CD4-positive, CD25-positive, alpha-beta regulatory T cell (primary cell): ENCODE data around the gene GOT1. TPM values are rescaled to one million over a fixed set of nuclear protein-coding genes. Genes with fewer than 3 reads are reported as not detected.

ENCODE experiments used
- ATAC-seq, 2 donors: fragments of 150-1000 bp; cut with Tn5 transposase; one replicate each; pipeline ENCODE4 v1.10.0; 2021; ENCODE audit warnings: low read depth in 2 of 2, moderate number of reproducible peaks in 2 of 2, moderate library complexity in 1 of 2
- DNase-seq, 3 donors: peaks; one replicate each; pipeline versions ENCODE4 v3.0.0 to v3.0.0-alpha.2; 2012 to 2022; ENCODE audit warnings: mixed read lengths in 1 of 3
- H3K27ac ChIP-seq: one replicate; pipeline ENCODE4 v1.7.0; 2013; ENCODE audit warnings: mild to moderate bottlenecking, low read length; ENCODE audit not compliant: insufficient read depth, poor library complexity, severe bottlenecking
- H3K27me3 ChIP-seq: one replicate; pipeline ENCODE4 v1.7.0; 2013; ENCODE audit warnings: low read length; ENCODE audit not compliant: control insufficient read depth, insufficient read depth
- H3K36me3 ChIP-seq: one replicate; pipeline ENCODE4 v1.7.0; 2013; ENCODE audit warnings: mild to moderate bottlenecking, low read length, moderate library complexity; ENCODE audit not compliant: control insufficient read depth, insufficient read depth
- H3K4me1 ChIP-seq: 2 replicates; pipeline ENCODE4 v1.7.0; 2013; ENCODE audit warnings: mild to moderate bottlenecking, low read length; ENCODE audit not compliant: insufficient read depth, control insufficient read depth, poor library complexity, severe bottlenecking
- H3K4me3 ChIP-seq: one replicate; pipeline ENCODE4 v1.7.0; 2013; ENCODE audit warnings: low read depth, mild to moderate bottlenecking, low read length, moderate library complexity
- H3K9me3 ChIP-seq, 2 experiments: 1 replicate in 1 of 2; 2 replicates in 1 of 2; pipeline ENCODE4 v1.7.0; 2013; ENCODE audit warnings: low read length in 2 of 2, mild to moderate bottlenecking in 1 of 2, moderate library complexity in 1 of 2; ENCODE audit not compliant: control insufficient read depth in 2 of 2
- H3K27ac Mint-ChIP-seq, 3 donors: one replicate each; pipeline ENCODE4 v1.8.0; 2020 to 2022; ENCODE audit warnings: mild to moderate bottlenecking in 3 of 3, mixed read lengths in 3 of 3, moderate library complexity in 2 of 3
- H3K27me3 Mint-ChIP-seq: one replicate; pipeline ENCODE4 v1.8.0; 2022; ENCODE audit warnings: mild to moderate bottlenecking, mixed read lengths
- H3K36me3 Mint-ChIP-seq: one replicate; pipeline ENCODE4 v1.8.0; 2020; ENCODE audit warnings: mixed read lengths
- H3K4me1 Mint-ChIP-seq, 4 donors: one replicate each; pipeline ENCODE4 v1.8.0; 2020 to 2022; ENCODE audit warnings: mixed read lengths in 4 of 4, mild to moderate bottlenecking in 1 of 4
- H3K4me3 Mint-ChIP-seq, 4 donors: one replicate each; pipeline ENCODE4 v1.8.0; 2020 to 2022; ENCODE audit warnings: mild to moderate bottlenecking in 4 of 4, mixed read lengths in 4 of 4, moderate library complexity in 3 of 4
- H3K9me3 Mint-ChIP-seq, 7 donors: one replicate each; pipeline ENCODE4 v1.8.0; 2020 to 2022; ENCODE audit warnings: mixed read lengths in 7 of 7, mild to moderate bottlenecking in 3 of 7, moderate library complexity in 2 of 7
- polyA plus RNA-seq, 4 donors: library from polyadenylated mRNA; unstranded; fragments of 300-500 nt; fragmentation: Illumina TruSeq; gene quantifications; one replicate each; pipeline ENCODE4 v1.2.3, GENCODE V29; 2021
- total RNA-seq: library from RNA; stranded (reverse); gene quantifications from one replicate; pipeline ENCODE4 v1.2.3, GENCODE V29; 2022

GOT1 gene
- total and polyA plus RNA-seq, 5 donors from 2014 or later = 8.4 to 27.5 (median 19.6) TPM

DNA sequence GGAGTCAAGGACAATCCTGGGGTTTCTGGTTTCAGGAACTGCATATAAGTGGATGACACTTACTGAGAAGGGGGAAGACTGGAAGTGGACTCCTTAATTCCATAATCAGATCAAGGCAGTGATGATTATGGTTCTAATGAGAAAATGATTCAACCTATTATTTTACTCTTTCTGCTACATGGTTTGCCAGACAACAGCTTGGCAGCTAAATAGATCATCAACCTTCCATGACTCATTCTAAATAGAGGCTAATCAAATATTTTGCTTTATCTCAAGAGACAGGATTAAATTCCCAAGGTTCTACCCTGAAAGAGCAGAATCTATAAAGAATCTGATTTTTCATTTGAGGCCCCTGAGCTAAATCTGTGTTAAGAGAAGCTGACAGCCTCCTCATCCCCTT, 55.0 kb downstream of the GOT1 start:
- Histone ChIP-seq H3K27me3 (peaks cover 15% of the 10 kb centered on the region), H3K4me1 (no peaks in the 10 kb centered on the region), H3K36me3 (no peaks in the 10 kb centered on the region), H3K27ac (no peak overlapping the region), H3K4me3 (no peak overlapping the region), H3K9me3 (no peaks in the 10 kb centered on the region)
- no peak for ATAC-seq
- peaks cover 49% of the 10 kb centered on the region for H3K27me3 Mint-ChIP-seq
- H3K9me3 Mint-ChIP-seq = no peaks in the 10 kb centered on the region
- H3K4me3 Mint-ChIP-seq = no peak overlapping the region
- peaks cover 0 to 9% (median 2%) of the 10 kb centered on the region in 4 donors for H3K4me1 Mint-ChIP-seq
- no peaks in the 10 kb centered on the region for H3K36me3 Mint-ChIP-seq
- no peak overlapping the region for H3K27ac Mint-ChIP-seq
- DNase-seq = no peak

DNA sequence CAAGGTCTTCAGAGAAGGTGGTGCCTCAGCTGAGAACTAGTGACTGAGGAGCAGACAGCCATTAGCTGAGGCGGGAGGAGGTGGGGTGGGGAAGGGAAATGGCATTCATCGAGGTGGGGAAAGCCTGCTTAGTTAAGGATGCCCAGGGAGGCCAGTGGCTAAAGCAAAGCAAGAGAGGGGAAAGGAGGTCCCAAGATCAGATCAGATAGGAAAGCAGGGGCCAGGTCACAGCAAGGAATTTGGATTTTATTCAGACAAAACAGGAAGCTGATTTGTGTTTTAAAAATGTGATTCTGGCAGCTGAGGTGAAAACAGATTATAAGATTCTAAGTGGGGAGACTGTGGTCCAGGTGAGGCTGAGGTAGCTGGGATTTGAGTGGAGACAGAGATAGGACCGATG, 55.5 kb downstream of the GOT1 start:
- no peaks in the 10 kb centered on the region for H3K9me3 Mint-ChIP-seq
- H3K27me3 Mint-ChIP-seq = peaks cover 51% of the 10 kb centered on the region
- H3K36me3 Mint-ChIP-seq = no peaks in the 10 kb centered on the region
- H3K27ac Mint-ChIP-seq = no peak overlapping the region
- ATAC-seq = no peak
- no peaks in the 10 kb centered on the region for H3K9me3 ChIP-seq
- DNase-seq = no peak
- no peaks in the 10 kb centered on the region for H3K36me3 ChIP-seq
- no peaks in the 10 kb centered on the region for H3K4me1 ChIP-seq
- H3K27me3 ChIP-seq = peaks cover 18% of the 10 kb centered on the region
- H3K4me3 Mint-ChIP-seq = no peak overlapping the region
- peaks cover 0 to 9% (median 2%) of the 10 kb centered on the region in 4 donors for H3K4me1 Mint-ChIP-seq
- no peak overlapping the region for H3K4me3 ChIP-seq
- H3K27ac ChIP-seq = no peak overlapping the region

DNA sequence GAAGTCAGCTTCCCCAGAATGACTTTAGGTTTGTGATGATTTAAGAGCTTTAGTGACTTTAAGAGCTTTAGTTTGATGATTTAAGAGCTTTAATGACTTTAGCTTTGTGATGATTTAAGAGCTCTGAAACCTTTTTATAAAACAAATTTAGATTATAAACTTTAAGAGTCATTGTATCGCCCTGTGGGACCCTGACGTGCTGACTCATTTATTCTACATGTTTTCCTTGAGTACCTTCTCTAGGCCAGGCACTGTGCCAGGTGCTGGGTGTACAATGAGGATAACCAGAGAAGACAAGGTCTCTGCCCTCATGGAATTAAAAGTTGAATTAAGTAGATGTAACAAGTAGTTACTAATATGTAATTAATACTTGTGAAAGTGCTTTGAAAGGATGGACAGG, 55.9 kb downstream of the GOT1 start:
- no peak overlapping the region for H3K4me3 ChIP-seq
- H3K36me3 ChIP-seq = no peaks in the 10 kb centered on the region
- no peak overlapping the region for H3K27ac Mint-ChIP-seq
- DNase-seq (no peak), ATAC-seq (no peak)
- peaks cover 0 to 9% (median 2%) of the 10 kb centered on the region in 4 donors for H3K4me1 Mint-ChIP-seq
- peaks cover 22% of the 10 kb centered on the region for H3K27me3 ChIP-seq
- H3K9me3 Mint-ChIP-seq = no peaks in the 10 kb centered on the region
- peaks cover 55% of the 10 kb centered on the region for H3K27me3 Mint-ChIP-seq
- no peaks in the 10 kb centered on the region for H3K36me3 Mint-ChIP-seq
- no peak overlapping the region for H3K27ac ChIP-seq
- H3K4me1 ChIP-seq = no peaks in the 10 kb centered on the region
- H3K9me3 ChIP-seq = no peaks in the 10 kb centered on the region
- H3K4me3 Mint-ChIP-seq = no peak overlapping the region

DNA sequence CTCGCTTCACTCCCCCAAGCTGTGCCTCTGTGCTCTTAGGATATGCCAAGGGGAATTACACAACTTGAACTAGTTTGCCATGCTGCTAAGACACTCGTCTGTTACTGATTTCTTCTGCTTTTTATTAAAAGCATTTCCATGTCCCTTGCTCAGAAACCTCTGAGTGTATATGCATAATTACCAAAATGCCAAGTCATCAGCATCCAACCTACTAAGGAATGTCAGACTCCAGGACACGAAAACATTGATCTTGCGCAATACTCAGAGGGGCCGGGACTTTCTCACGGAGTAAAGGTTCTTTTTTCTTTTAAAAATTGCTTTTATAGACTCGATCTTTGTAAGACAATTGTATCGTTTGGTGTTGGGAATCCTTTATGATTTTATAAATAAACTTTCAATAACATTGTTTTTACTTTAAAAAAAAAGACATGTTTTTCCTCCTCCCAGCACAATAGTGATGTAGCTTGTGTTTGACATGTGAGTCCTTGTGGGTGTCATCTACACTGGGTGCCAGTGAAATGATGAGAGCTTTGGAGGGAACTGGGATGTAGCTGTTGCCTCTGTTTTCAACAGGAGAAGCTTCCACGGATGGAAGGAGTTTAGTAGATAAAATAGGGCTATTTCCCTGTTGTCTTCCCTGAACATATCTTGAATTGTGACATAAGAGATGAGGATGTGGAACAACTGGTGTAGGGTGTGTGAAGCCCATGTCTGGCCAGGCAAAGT, 57.7 kb downstream of the GOT1 start:
- Histone ChIP-seq H3K9me3 (no peaks in the 10 kb centered on the region), H3K4me1 (no peaks in the 10 kb centered on the region), H3K27ac (no peak overlapping the region), H3K36me3 (no peaks in the 10 kb centered on the region), H3K4me3 (no peak overlapping the region), H3K27me3 (peaks cover 24% of the 10 kb centered on the region)
- Mint-ChIP-seq H3K4me1 (peaks cover 0 to 9% (median 2%) of the 10 kb centered on the region in 4 donors), H3K9me3 (peaks cover 0 to 3% (median 0%) of the 10 kb centered on the region in 7 donors), H3K27ac (no peak overlapping the region), H3K27me3 (peaks cover 47% of the 10 kb centered on the region), H3K4me3 (no peak overlapping the region), H3K36me3 (no peaks in the 10 kb centered on the region)
- no peak for ATAC-seq
- no peak for DNase-seq

DNA sequence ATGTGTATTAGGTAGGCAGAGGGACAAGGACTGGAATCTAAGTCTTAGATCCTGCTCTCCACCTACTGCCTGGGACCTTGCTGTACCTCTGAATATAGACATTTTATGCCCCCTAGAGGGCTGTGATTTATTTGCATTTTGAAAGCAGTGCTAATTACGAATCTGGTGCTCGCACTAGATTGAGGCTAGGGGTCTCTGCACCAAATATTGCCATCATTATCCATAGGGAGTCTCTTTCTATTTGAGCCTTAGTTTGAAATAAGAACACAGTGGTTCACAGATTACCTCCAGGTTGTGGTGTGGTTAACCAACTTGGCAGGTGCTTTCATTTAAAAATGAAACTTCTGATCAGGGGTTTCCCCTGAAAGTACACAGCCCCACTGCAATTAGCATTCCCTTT, 59.4 kb downstream of the GOT1 start:
- Histone ChIP-seq H3K27ac (no peak overlapping the region), H3K4me3 (no peak overlapping the region), H3K9me3 (no peaks in the 10 kb centered on the region), H3K27me3 (peaks cover 21% of the 10 kb centered on the region), H3K4me1 (no peaks in the 10 kb centered on the region), H3K36me3 (no peaks in the 10 kb centered on the region)
- no peak overlapping the region for H3K27ac Mint-ChIP-seq
- peak in 1 of 3 donors; percentile 10 for DNase-seq
- H3K27me3 Mint-ChIP-seq = peaks cover 48% of the 10 kb centered on the region
- ATAC-seq = no peak
- no peaks in the 10 kb centered on the region for H3K36me3 Mint-ChIP-seq
- peaks cover 0 to 3% (median 0%) of the 10 kb centered on the region in 7 donors for H3K9me3 Mint-ChIP-seq
- H3K4me3 Mint-ChIP-seq = no peak overlapping the region
- peaks cover 0 to 9% (median 2%) of the 10 kb centered on the region in 4 donors for H3K4me1 Mint-ChIP-seq

DNA sequence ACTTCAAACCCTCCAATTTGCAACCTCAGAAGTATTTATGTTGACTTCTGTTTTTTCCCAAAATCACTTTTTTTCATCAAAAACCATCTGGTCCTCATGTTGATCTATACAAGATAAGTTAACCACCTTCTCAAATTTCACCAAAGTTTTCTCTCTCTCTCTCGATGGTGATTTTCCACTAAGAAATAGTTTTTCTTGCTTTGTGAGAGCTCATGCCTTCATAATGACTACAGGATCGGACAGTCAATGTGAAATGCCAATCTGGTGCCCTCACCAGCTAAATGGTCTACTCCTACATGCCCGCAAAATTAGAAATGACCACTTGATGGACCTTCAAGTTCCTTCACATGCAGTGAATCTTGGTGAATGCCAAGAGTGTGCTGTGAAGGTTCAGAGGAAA, 60.9 kb downstream of the GOT1 start:
- Mint-ChIP-seq H3K27me3 (peaks cover 35% of the 10 kb centered on the region), H3K4me3 (no peak overlapping the region), H3K9me3 (peaks cover 0 to 3% (median 0%) of the 10 kb centered on the region in 7 donors), H3K36me3 (no peaks in the 10 kb centered on the region), H3K4me1 (peaks cover 0 to 9% (median 2%) of the 10 kb centered on the region in 4 donors), H3K27ac (peak overlapping the region in 1 of 3 donors; percentile 2)
- Histone ChIP-seq H3K36me3 (no peaks in the 10 kb centered on the region), H3K4me1 (no peaks in the 10 kb centered on the region), H3K27me3 (peaks cover 19% of the 10 kb centered on the region), H3K27ac (no peak overlapping the region), H3K4me3 (no peak overlapping the region), H3K9me3 (no peaks in the 10 kb centered on the region)
- DNase-seq = no peak
- no peak for ATAC-seq

DNA sequence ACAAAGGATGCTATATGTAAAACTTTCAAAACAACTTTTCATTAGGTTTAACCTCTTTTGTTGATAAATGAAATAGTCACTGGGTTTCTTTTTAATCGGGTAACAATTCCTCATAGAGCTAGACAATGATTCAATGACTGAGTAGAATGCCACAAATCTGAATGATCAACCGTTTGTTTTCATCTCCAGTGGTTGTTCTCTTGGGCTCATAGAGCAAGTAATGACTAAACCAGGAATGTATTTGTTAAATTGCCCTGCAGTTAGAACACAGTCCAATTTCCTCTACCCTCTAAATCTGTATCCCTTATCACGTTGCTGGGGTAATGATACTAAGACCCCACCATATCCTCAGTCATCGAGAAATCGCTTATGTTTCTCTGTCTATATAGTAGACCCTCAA, 61.3 kb downstream of the GOT1 start:
- Histone ChIP-seq H3K27me3 (peaks cover 18% of the 10 kb centered on the region), H3K4me3 (no peak overlapping the region), H3K4me1 (no peaks in the 10 kb centered on the region), H3K36me3 (no peaks in the 10 kb centered on the region), H3K9me3 (no peaks in the 10 kb centered on the region), H3K27ac (no peak overlapping the region)
- no peak overlapping the region for H3K27ac Mint-ChIP-seq
- H3K4me1 Mint-ChIP-seq = peaks cover 0 to 9% (median 2%) of the 10 kb centered on the region in 4 donors
- H3K9me3 Mint-ChIP-seq = peaks cover 0 to 3% (median 0%) of the 10 kb centered on the region in 7 donors
- H3K36me3 Mint-ChIP-seq = no peaks in the 10 kb centered on the region
- ATAC-seq (no peak), DNase-seq (no peak)
- H3K4me3 Mint-ChIP-seq = no peak overlapping the region
- peaks cover 34% of the 10 kb centered on the region for H3K27me3 Mint-ChIP-seq

DNA sequence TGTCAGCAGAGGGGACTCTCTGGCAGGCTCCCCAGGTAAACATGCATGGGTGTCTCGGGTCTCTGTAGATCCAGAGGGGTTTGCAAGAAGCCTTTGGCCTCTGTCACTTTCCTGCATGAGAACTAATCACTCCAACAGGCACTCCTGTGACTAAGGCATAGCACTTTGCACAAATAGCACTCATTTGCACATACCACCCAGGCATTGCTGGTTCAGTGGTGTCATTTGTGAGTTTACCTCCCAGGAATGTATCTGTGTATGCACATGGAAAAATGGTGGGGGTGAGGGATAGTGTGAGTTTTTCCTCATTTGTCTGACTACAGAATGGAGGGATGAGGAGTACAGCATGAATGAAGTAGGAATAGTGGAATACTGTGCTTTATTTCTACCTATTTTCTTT, 61.8 kb downstream of the GOT1 start:
- Histone ChIP-seq H3K4me1 (no peaks in the 10 kb centered on the region), H3K9me3 (no peaks in the 10 kb centered on the region), H3K4me3 (no peak overlapping the region), H3K27ac (no peak overlapping the region), H3K36me3 (no peaks in the 10 kb centered on the region), H3K27me3 (peaks cover 15% of the 10 kb centered on the region)
- Mint-ChIP-seq H3K4me1 (peaks cover 0 to 9% (median 2%) of the 10 kb centered on the region in 4 donors), H3K9me3 (peaks cover 0 to 3% (median 0%) of the 10 kb centered on the region in 7 donors), H3K4me3 (no peak overlapping the region), H3K36me3 (no peaks in the 10 kb centered on the region), H3K27ac (no peak overlapping the region), H3K27me3 (peaks cover 34% of the 10 kb centered on the region)
- ATAC-seq (no peak), DNase-seq (no peak)
